ENCODE data around the gene SKAP2. TPM values are rescaled to one million over a fixed set of nuclear protein-coding genes. Genes with fewer than 3 reads are reported as not detected.

SKAP2 gene
- total RNA-seq, 1 experiment from 2014 or later = 30.7 TPM

DNA sequence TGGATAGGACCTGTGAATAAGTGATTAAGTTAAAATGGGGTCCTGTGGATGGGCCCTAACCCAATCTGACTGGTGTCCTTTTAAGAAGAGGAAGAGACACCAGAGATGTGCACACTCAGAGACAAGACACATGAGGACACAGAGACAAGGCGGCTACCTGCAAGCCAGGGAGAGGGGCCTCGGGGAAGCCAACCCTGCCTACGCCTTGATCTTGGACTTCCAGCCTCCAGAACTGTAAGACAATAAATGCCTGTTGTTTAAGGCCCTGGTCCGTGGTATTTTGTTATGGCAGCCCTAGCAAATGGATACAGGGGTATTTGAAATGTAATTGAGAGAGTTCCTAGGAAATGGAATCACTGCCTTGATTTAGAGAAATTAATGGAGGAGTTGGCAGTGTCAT is 225.3 kb downstream of the SKAP2 start:
- Histone ChIP-seq H2AFZ (ENCODE audit: low read depth, low read length, poor library complexity, severe bottlenecking) (no peak overlapping the region), H3K4me3 (replicated peaks in 1 of 2; ENCODE audit: low read depth in 1 of 2, low read length in 2 of 2) (no peak overlapping the region), H3K9ac (ENCODE audit: low read length) (no peak overlapping the region), H3K9me3 (ENCODE audit: control insufficient read depth in 1 of 2, insufficient read depth in 1 of 2, low read depth in 1 of 2, low read length in 2 of 2) (no peaks in the 10 kb centered on the region), H3K36me3 (ENCODE audit: control insufficient read depth in 1 of 2, insufficient read depth in 2 of 2, low read length in 2 of 2) (no peaks in the 10 kb centered on the region), H4K20me1 (ENCODE audit: insufficient read depth) (no peaks in the 10 kb centered on the region), H3K79me2 (ENCODE audit: insufficient read depth, low read length) (no peaks in the 10 kb centered on the region), H3K4me2 (ENCODE audit: low read length) (no peak overlapping the region), H3K9me2 (ENCODE audit: insufficient read depth) (no peaks in the 10 kb centered on the region), H3K4me1 (ENCODE audit: control insufficient read depth in 1 of 2, insufficient read depth in 2 of 2, low read length in 2 of 2) (no peaks in the 10 kb centered on the region), H3K27ac (ENCODE audit: low read depth, low read length) (no peak overlapping the region), H3K27me3 (ENCODE audit: insufficient read depth, low read length) (no peaks in the 10 kb centered on the region)
- no TSS peak for BruUV-seq (replicated peaks)
- intact Hi-C loops (cut with micrococcal nuclease) = no loop called here
- ChIA-PET POLR2A (no interaction called here), CTCF (no interaction called here), RAD21 (ENCODE audit: low non-redundant PET in 1 of 2, low total read pairs in 2 of 2, uncharacterized antibody in 2 of 2, unreplicated experiment in 2 of 2) (no interaction called here)
- DNase-seq (ENCODE audit: low read depth, low spot score) (no peak), ATAC-seq (no peak)
- no peak for TF ChIP-seq JUND (IDR thresholded peaks at IDR 0.05)
- no peak for TF ChIP-seq SRF (IDR thresholded peaks at IDR 0.05; ENCODE audit: low read depth)
- no peak for TF ChIP-seq ELF1 (IDR thresholded peaks at IDR 0.05; ENCODE audit: borderline replicate concordance, low read depth)
- TF ChIP-seq, protein P1, sequence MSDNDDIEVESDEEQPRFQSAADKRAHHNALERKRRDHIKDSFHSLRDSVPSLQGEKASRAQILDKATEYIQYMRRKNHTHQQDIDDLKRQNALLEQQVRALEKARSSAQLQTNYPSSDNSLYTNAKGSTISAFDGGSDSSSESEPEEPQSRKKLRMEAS (IDR thresholded peaks at IDR 0.05) = no peak
- no peak for TF ChIP-seq RAD21 (IDR thresholded peaks at IDR 0.05; ENCODE audit: low read depth)
- no peak for TF ChIP-seq YY1 (IDR thresholded peaks at IDR 0.05; ENCODE audit: extremely low read depth, insufficient replicate concordance, low read depth, low read length)
- TF ChIP-seq, protein P2, sequence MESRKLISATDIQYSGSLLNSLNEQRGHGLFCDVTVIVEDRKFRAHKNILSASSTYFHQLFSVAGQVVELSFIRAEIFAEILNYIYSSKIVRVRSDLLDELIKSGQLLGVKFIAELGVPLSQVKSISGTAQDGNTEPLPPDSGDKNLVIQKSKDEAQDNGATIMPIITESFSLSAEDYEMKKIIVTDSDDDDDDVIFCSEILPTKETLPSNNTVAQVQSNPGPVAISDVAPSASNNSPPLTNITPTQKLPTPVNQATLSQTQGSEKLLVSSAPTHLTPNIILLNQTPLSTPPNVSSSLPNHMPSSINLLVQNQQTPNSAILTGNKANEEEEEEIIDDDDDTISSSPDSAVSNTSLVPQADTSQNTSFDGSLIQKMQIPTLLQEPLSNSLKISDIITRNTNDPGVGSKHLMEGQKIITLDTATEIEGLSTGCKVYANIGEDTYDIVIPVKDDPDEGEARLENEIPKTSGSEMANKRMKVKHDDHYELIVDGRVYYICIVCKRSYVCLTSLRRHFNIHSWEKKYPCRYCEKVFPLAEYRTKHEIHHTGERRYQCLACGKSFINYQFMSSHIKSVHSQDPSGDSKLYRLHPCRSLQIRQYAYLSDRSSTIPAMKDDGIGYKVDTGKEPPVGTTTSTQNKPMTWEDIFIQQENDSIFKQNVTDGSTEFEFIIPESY (IDR thresholded peaks at IDR 0.05; ENCODE audit: extremely low read depth, insufficient replicate concordance, low read length) = no peak
- no peak for TF ChIP-seq CBX3 (IDR thresholded peaks at IDR 0.05; ENCODE audit: low read depth)
- TF ChIP-seq, protein P3, sequence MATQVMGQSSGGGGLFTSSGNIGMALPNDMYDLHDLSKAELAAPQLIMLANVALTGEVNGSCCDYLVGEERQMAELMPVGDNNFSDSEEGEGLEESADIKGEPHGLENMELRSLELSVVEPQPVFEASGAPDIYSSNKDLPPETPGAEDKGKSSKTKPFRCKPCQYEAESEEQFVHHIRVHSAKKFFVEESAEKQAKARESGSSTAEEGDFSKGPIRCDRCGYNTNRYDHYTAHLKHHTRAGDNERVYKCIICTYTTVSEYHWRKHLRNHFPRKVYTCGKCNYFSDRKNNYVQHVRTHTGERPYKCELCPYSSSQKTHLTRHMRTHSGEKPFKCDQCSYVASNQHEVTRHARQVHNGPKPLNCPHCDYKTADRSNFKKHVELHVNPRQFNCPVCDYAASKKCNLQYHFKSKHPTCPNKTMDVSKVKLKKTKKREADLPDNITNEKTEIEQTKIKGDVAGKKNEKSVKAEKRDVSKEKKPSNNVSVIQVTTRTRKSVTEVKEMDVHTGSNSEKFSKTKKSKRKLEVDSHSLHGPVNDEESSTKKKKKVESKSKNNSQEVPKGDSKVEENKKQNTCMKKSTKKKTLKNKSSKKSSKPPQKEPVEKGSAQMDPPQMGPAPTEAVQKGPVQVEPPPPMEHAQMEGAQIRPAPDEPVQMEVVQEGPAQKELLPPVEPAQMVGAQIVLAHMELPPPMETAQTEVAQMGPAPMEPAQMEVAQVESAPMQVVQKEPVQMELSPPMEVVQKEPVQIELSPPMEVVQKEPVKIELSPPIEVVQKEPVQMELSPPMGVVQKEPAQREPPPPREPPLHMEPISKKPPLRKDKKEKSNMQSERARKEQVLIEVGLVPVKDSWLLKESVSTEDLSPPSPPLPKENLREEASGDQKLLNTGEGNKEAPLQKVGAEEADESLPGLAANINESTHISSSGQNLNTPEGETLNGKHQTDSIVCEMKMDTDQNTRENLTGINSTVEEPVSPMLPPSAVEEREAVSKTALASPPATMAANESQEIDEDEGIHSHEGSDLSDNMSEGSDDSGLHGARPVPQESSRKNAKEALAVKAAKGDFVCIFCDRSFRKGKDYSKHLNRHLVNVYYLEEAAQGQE (IDR thresholded peaks at IDR 0.05; ENCODE audit: low read depth) = no peak
- no peak for TF ChIP-seq SIN3A (IDR thresholded peaks at IDR 0.05; ENCODE audit: low read depth)
- TF ChIP-seq, protein P4, sequence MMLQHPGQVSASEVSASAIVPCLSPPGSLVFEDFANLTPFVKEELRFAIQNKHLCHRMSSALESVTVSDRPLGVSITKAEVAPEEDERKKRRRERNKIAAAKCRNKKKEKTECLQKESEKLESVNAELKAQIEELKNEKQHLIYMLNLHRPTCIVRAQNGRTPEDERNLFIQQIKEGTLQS (IDR thresholded peaks at IDR 0.05) = no peak
- TF ChIP-seq, protein P5, sequence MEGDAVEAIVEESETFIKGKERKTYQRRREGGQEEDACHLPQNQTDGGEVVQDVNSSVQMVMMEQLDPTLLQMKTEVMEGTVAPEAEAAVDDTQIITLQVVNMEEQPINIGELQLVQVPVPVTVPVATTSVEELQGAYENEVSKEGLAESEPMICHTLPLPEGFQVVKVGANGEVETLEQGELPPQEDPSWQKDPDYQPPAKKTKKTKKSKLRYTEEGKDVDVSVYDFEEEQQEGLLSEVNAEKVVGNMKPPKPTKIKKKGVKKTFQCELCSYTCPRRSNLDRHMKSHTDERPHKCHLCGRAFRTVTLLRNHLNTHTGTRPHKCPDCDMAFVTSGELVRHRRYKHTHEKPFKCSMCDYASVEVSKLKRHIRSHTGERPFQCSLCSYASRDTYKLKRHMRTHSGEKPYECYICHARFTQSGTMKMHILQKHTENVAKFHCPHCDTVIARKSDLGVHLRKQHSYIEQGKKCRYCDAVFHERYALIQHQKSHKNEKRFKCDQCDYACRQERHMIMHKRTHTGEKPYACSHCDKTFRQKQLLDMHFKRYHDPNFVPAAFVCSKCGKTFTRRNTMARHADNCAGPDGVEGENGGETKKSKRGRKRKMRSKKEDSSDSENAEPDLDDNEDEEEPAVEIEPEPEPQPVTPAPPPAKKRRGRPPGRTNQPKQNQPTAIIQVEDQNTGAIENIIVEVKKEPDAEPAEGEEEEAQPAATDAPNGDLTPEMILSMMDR (IDR thresholded peaks at IDR 0.05 in 2 of 3, conservative IDR thresholded peaks at IDR 0.05 in 1 of 3; ENCODE audit: borderline replicate concordance in 1 of 3, insufficient read depth in 1 of 3, low read depth in 2 of 3, low read length in 2 of 3) = no peak
- no peak for TF ChIP-seq ZNF274 (IDR thresholded peaks at IDR 0.05; ENCODE audit: low read depth, low read length)
- no peak for TF ChIP-seq FOSL1 (IDR thresholded peaks at IDR 0.05; ENCODE audit: low read depth)
- no peak for TF ChIP-seq SP1 (IDR thresholded peaks at IDR 0.05; ENCODE audit: low read depth)
- TF ChIP-seq EZH2 (IDR thresholded peaks at IDR 0.05) = no peak
- no peak for TF ChIP-seq EGR1 (IDR thresholded peaks at IDR 0.05; ENCODE audit: low read depth)
